ENCODE data around the gene ARPP19. TPM values are rescaled to one million over a fixed set of nuclear protein-coding genes. Genes with fewer than 3 reads are reported as not detected.
"Not testable (repeated sequence)": the region's sequence is repeated elsewhere in the genome, so short reads cannot be mapped to it uniquely, and the experiment has no call there.

ARPP19 gene
- total RNA-seq, 1 experiment from 2014 or later, result 203 TPM

- DNase-seq (ENCODE audit: low spot score) (peak; percentile 29), ATAC-seq (no peak)
- ChIA-PET CTCF (no interaction called here), POLR2A (no interaction called here)
- TF ChIP-seq IRF1 (CRISPR knock-in tag; IDR thresholded peaks at IDR 0.05) (0 out of 2 replicates have a peak, but pooled peaks have one; percentile 32), NFE2L1 (CRISPR knock-in tag; IDR thresholded peaks at IDR 0.05) (peak; percentile 41; the same call in 1 of the 2 replicates), SMAD3 (CRISPR knock-in tag; IDR thresholded peaks at IDR 0.05; ENCODE audit: borderline replicate concordance) (no peak), CDX4 (CRISPR knock-in tag; IDR thresholded peaks at IDR 0.05; ENCODE audit: borderline replicate concordance) (no peak), TCF7 (CRISPR knock-in tag; IDR thresholded peaks at IDR 0.05; ENCODE audit: low read depth) (no peak), CREM (CRISPR knock-in tag; IDR thresholded peaks at IDR 0.05) (no peak), ATF1 (CRISPR knock-in tag; IDR thresholded peaks at IDR 0.05) (no peak)
- H3K27me3 Mint-ChIP-seq (ENCODE audit: low read depth), result no peaks in the 10 kb centered on the region
- H3K27ac Mint-ChIP-seq, result peak overlapping the region; percentile 95
- H3K36me3 Mint-ChIP-seq, result no peaks in the 10 kb centered on the region; the same call in 1 of the 2 replicates
- peaks cover 36% of the 10 kb centered on the region for H3K4me1 Mint-ChIP-seq
- no peaks in the 10 kb centered on the region for H3K9me3 Mint-ChIP-seq
- peak overlapping the region; percentile 93 for H3K4me3 Mint-ChIP-seq
These were observed 794 bp downstream of the ARPP19 start for GRCh38 chr15:52567871-52568600.

- Mint-ChIP-seq H3K4me1 (peaks cover 42% of the 10 kb centered on the region), H3K4me3 (peak overlapping the region; percentile 93), H3K9me3 (no peaks in the 10 kb centered on the region), H3K27me3 (ENCODE audit: low read depth) (no peaks in the 10 kb centered on the region), H3K27ac (peak overlapping the region; percentile 23; the same call in 1 of the 2 replicates), H3K36me3 (no peaks in the 10 kb centered on the region; the same call in 1 of the 2 replicates)
- DNase-seq (ENCODE audit: low spot score) (no peak), ATAC-seq (no peak)
- POLR2A ChIA-PET, result no interaction called here
- TF ChIP-seq NR2C2 (CRISPR knock-in tag; IDR thresholded peaks at IDR 0.05) (no peak), IRF2 (CRISPR knock-in tag; IDR thresholded peaks at IDR 0.05; ENCODE audit: borderline replicate concordance, low read depth) (no peak), ZNF671 (CRISPR knock-in tag; IDR thresholded peaks at IDR 0.05) (no peak), E2F1 (CRISPR knock-in tag; IDR thresholded peaks at IDR 0.05) (no peak), GTF2I (CRISPR knock-in tag; conservative IDR thresholded peaks at IDR 0.05) (no peak), SMAD3 (CRISPR knock-in tag; IDR thresholded peaks at IDR 0.05; ENCODE audit: borderline replicate concordance) (no peak), ZNF121 (CRISPR knock-in tag; IDR thresholded peaks at IDR 0.05) (no peak), CREM (CRISPR knock-in tag; IDR thresholded peaks at IDR 0.05) (no peak), ZBTB43 (CRISPR knock-in tag; IDR thresholded peaks at IDR 0.05) (no peak), ARID4B (CRISPR knock-in tag; IDR thresholded peaks at IDR 0.05; ENCODE audit: borderline replicate concordance) (no peak)
- CTCF ChIA-PET, result interaction anchor here (0.9 kb wide), 1 partner anchor 77 kb away, joined by 4 read pairs; no protein-coding TSS in a partner anchor
These were observed 1.9 kb downstream of the ARPP19 start for GRCh38 chr15:52566889-52567288.

GRCh38 chr15:52565417-52566358, 3.1 kb downstream of the ARPP19 start:
- CTCF ChIA-PET, result interaction anchor here (0.9 kb wide), 1 partner anchor 78 kb away, joined by 4 read pairs; no protein-coding TSS in a partner anchor
- H3K27me3 Mint-ChIP-seq (ENCODE audit: low read depth); H3K9me3 Mint-ChIP-seq; DNase-seq (ENCODE audit: low spot score); POLR2A ChIA-PET; ATAC-seq; H3K36me3 Mint-ChIP-seq; H3K4me3 Mint-ChIP-seq: not testable (repeated sequence)
- Mint-ChIP-seq H3K4me1 (peaks cover 51% of the 10 kb centered on the region), H3K27ac (peak overlapping the region; percentile 45; the same call in 1 of the 2 replicates)

Measured in WTC11 (cell line).